ENCODE results near the gene NUFIP1.

DNA sequence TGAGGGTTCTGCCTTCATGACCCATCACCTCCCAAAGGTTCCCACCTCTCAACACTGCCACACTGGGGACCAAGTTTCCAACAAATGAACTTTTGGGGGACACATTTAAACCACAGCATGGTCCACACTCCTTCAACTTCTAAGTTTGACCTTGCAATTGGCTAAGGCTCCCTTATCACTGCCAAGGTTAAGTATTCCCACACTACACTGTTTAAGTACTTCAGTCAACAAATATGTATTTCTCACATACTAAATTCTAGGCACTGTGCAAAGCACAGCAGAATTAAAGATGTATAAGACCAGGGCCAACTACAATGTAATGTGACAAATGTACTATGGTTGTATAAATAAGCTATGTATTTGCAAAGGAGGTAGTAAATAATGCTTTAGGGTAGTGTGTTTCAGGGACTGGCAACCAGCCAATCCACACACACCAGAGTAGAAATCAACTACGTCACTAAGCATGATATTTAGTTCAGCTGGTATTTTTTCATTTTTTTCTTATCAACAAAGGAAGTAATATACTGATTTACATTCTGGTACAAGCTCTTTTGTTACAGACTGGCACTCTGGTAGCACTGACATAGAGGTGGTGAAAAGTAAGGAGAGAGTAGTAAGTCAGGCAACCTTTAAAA is 12.2 kb downstream of the NUFIP1 start:
- TF ChIP-seq, protein P1, sequence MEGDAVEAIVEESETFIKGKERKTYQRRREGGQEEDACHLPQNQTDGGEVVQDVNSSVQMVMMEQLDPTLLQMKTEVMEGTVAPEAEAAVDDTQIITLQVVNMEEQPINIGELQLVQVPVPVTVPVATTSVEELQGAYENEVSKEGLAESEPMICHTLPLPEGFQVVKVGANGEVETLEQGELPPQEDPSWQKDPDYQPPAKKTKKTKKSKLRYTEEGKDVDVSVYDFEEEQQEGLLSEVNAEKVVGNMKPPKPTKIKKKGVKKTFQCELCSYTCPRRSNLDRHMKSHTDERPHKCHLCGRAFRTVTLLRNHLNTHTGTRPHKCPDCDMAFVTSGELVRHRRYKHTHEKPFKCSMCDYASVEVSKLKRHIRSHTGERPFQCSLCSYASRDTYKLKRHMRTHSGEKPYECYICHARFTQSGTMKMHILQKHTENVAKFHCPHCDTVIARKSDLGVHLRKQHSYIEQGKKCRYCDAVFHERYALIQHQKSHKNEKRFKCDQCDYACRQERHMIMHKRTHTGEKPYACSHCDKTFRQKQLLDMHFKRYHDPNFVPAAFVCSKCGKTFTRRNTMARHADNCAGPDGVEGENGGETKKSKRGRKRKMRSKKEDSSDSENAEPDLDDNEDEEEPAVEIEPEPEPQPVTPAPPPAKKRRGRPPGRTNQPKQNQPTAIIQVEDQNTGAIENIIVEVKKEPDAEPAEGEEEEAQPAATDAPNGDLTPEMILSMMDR (conservative IDR thresholded peaks at IDR 0.05 in 1 of 2, IDR thresholded peaks at IDR 0.05 in 1 of 2; ENCODE audit: low read depth in 1 of 2, low read length in 2 of 2) = no peak
- no peak for TF ChIP-seq EZH2 (IDR thresholded peaks at IDR 0.05; ENCODE audit: low read length, missing control alignments)

All from fibroblast of lung (primary cell).